GDM1 (cell line): ENCODE data around the gene EMC9.

Experiments used
- DNase-seq: peaks from one replicate; lab custom pipeline; 2025; lab: John Stamatoyannopoulos, UW

Gene EMC9, protein sequence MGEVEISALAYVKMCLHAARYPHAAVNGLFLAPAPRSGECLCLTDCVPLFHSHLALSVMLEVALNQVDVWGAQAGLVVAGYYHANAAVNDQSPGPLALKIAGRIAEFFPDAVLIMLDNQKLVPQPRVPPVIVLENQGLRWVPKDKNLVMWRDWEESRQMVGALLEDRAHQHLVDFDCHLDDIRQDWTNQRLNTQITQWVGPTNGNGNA

GRCh38 chr14:24141097-24141880 is at the start of gene EMC9:
Gene EMC9, minus strand, starts transcription at chr14:24141591. Its CDS starts 287 bp downstream, at chr14:24141304.
- peak; percentile 98 for DNase-seq

DNA sequence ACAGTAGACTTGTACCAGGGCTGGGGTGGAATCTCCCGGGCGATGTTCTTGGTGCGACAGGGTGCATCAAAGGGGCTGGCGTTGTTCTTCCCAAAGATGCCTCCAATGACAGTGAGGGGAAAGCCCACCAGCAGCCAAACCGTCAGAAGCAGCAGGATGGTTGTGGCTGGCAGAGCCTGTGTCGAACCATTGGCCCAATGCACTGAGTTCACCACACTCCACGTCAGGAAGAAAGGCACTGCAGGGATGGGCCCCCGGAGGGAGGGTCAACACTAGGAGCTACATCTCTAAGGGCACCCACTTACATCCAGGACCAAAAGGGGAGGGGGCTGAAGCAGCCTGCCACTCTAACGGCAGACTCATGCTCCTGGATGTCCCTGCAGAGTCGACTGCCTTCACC is 49.0 kb upstream of the EMC9 start:
- no peak for DNase-seq

- no peak for DNase-seq
Observed at GRCh38 chr14:24189460-24189859, 48.1 kb upstream of the EMC9 start.

DNA sequence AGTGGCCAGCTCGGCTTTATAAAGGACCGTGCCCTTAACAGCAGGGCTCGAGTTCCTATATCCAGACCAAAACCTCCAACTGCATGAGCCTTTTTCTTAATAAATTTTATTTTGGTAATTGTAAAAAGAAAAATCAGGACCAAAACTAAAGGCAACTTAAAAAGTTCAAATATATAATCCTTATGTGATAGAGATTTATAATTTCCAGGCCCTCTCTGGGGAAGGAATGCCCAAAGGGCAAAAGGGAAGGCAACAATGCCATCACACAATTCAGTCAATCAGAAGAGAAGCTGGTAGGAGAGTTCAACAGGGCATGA is 47.6 kb upstream of the EMC9 start:
- no peak for DNase-seq

DNA sequence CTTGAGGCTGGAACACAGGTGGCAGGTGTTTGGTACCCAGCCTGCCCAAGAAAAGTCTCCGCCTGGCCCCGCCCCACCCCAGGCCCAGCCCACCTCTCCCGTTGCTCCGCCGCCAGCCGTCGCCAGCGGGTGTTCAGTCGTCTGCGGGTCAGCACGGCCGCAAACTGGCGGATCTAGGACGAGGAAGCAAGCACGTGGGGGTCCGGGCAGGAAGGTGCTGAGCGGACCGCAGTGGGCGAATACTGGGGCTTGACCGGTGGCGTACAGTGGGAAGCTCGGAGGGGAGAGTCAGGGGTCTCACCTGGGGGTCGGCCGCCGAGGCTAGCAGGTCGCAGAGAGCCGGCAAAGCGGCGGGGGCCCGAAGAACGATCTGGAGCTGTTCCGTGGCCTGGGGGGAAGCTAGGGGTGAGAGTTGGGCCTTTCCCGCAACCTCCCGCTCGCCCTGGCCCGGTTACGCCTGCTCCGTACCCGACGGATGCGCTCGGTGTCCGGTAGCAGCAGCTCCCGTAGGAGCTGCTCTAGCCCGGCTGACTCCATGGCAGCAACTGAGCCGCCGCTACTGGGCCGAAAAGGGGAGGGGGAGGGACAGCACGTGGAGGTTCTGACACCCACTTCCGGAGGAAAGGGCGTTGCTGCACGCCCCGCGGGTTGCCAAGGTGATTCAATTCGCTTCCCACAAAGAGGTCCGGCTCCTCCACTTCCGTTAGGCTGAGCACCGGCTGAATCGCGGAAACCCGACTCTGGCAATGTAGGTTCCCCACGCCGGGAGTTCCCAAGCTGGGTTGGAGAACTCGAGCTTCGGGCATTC is 47.1 kb upstream of the EMC9 start, which contains the start of gene IPO4:
Gene IPO4 (minus strand): TSS at position 566 of the 808 bp plus-strand sequence. CDS start 29 bp downstream, at position 537.
- DNase-seq = peak; percentile 89

- no peak for DNase-seq
Observed at GRCh38 chr14:24187539-24187915, 46.1 kb upstream of the EMC9 start.

DNA sequence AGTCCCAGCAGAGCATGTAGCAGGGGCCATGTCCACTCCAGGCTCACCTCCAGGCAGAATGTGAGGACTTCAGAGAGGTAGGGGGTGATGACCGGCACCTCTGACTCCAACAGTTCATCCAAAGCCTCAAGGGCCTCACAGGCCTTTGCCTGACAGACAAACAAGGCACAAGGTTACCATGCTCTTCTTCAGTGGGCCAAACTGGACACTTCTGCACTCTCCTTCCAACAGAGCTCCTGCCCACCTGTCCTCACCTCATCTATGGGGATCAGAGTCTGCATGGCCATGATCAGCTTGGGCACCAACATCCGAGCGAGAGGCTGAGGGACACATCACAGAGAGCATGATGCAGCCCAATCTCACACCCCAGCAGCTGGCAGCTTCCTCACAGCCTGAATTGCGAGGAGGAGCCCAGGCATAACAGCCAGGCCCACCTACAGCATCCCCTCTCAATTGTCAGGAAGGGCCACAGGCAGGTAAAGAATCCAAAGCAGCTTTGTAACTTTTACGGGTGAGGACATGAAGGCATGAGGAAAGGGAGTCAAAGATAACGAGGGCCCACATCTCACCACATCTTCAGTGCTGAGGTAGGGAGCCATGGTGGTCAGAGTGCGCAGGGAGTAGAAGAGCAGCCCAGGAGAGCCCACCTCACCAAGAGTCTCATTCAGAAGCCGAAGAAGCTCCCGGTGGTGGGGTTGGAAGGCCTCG is 45.6 kb upstream of the EMC9 start:
- DNase-seq = no peak

- no peak for DNase-seq
Observed at GRCh38 chr14:24185741-24186140, 44.4 kb upstream of the EMC9 start.

DNA sequence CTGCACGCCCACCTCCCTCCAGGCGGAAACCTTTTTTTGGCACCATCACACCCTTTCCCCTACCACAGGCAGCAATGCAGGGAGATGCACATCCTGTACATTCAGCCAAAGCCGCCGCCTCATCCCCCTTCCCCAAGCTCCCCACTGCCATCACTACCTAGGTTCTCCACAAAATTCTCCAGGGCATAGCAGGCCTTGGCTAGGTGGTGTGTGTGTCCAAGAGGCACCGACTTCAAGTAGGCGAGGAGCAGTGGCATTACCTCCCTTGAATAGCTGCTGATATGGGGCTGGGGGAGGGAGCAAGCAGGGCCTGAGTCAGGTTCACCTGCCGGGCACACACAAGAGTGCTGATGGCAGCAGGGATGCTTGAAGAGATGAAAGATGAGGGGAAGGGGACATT is 43.6 kb upstream of the EMC9 start:
- DNase-seq = no peak

- no peak for DNase-seq
Observed at GRCh38 chr14:24184104-24184970, 42.9 kb upstream of the EMC9 start.

GRCh38 chr14:24183014-24183481 is 41.7 kb upstream of the EMC9 start:
- no peak for DNase-seq

GRCh38 chr14:24182110-24182882 is 40.9 kb upstream of the EMC9 start:
- DNase-seq = no peak

GRCh38 chr14:24181371-24182077 is 40.1 kb upstream of the EMC9 start:
- no peak for DNase-seq

GRCh38 chr14:24179961-24180796 is 38.8 kb upstream of the EMC9 start:
- no peak for DNase-seq

DNA sequence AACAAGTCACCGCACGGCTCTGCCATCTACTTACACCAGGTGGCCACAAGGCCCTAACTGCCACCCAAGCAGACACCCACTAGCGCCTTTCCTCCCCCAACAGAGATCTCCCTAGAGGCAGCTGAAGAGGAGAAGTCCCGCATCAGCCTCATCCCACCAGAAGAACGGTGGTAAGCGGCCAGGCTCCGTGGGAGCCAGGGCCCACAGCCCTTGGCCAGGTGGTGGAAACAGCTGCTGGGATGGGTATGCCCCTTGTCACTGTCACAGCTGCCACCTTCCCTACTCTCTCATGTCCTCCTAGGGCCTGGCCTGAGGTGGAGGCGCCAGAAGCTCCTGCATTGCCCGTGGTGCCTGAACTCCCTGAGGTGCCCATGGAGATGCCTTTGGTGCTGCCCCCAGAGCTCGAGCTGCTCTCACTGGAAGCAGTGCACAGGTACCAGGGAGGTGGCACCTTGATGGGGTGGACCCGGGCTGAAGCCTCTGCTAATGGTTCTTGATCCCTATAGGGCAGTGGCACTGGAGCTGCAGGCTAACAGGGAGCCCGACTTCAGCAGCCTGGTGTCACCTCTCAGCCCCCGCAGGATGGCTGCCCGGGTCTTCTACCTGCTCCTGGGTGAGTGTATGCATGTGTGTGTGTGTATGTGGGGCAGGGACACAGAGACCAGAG is 38.0 kb upstream of the EMC9 start:
- DNase-seq = no peak

DNA sequence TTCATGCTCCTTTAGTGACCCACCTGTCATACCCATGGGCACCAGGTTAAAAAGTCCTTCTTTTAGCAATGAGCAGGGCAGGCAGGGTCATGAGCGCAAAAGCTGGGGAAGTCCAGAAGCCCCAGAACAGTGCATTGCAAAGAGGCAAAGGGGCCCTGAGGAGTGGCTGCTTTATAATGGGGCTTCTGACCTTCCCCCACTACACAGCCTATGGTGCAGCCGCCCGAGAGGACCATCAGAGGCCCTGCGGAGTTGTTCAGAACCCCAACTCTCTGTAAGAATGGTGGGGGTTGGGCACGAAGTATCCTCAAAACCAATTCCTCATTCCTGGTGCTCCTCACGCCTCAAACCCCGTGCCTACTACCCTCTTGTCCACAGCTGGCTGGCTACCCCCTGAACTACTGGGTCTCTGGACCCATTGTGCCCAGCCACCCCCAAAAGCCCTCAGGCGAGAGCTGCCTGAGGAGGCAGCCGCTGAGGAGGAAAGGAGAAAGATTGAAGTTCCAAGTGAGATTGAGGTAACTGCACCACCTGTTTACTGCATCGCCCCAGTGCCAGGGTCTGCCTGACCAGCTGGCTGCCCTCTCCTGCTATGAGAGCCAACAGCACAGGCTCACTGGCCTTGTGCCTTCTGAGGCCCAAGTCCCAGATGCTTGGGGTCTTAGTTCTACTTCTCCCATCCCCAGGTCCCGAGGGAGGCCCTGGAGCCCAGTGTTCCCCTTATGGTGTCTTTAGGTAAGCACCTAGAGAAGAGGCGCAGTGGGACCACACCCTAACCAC is 37.2 kb upstream of the EMC9 start:
- DNase-seq = no peak

DNA sequence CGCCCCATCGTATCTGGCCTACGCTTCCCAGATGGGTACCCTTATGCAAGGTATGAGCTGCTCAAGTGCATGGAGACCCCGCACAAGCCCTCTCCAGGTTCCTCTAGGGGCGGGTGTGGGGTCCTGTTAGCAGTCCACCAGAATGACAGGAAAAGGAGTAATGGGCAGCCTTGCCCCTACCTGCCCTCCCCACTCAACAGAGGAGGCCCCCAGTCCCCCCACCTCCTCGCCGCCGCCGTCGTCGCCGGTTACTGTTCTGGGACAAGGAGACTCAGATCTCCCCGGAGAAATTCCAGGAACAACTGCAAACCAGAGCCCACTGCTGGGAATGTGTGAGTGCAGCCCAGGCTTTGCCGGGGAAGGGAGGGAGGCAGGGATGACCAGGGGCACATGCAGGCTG is 36.5 kb upstream of the EMC9 start:
- DNase-seq = no peak
